Stimulated activated CD8-positive, alpha-beta memory T cell treated with anti-CD3 and anti-CD28 coated beads, Interleukin-4, amount 100 ng/mL, for 24 hours (primary cell): ENCODE measurements around the gene MYMK.

ENCODE experiments used
- DNase-seq: peaks from one replicate; pipeline ENCODE4 v3.0.0-alpha.2; 2020; ENCODE audit warnings: low read depth

MYMK gene

DNA sequence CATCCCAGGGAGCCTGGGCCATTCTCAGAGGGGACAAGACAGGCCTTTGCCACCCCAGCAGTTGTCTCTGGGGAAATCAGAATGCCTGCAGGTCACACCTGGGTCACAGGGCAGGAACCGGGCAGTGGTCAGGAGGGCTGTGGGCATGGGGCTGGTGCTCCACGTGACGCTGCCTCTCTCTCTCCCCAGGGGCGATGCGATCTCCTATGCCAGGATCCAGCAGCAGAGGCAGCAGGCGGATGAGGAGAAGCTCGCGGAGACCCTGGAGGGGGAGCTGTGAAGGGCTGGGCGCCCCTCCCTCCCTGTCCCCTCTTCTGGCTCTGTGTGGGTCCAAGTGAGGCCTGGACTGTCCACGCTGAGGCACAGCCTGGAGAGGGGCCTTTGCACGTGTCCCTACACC is 56.4 kb downstream of the MYMK start:
- no peak for DNase-seq

GRCh38 chr9:133467101-133467500 is 57.7 kb downstream of the MYMK start:
- DNase-seq, result no peak

DNA sequence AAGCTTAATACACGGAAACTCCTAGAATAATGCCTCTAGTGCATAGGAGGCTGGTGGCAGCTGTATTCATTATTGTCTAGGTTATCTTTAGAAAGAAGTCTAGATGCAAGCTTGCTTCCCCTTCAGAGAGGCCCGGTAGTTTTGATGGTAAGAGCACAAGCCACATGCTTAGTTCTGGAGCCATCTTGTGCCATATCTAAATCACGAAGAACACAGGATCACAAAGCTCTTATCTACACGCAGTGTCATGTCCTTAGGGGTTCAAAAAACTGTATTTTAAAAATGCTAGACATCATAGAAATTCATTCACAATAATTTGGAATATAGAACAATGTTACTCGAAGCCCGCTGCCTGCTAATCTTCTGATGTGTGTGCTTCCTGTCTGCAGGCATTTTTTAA is 58.8 kb downstream of the MYMK start:
- DNase-seq, result no peak

- no peak for DNase-seq
Measured at GRCh38 chr9:133464638-133465037, 60.1 kb downstream of the MYMK start.
